ENCODE data around the gene RPS19BP1.
A peak's percentile ranks its signal among the peaks of the same experiment; 100 is the strongest.

The RPS19BP1 gene, protein sequence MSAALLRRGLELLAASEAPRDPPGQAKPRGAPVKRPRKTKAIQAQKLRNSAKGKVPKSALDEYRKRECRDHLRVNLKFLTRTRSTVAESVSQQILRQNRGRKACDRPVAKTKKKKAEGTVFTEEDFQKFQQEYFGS

DNA sequence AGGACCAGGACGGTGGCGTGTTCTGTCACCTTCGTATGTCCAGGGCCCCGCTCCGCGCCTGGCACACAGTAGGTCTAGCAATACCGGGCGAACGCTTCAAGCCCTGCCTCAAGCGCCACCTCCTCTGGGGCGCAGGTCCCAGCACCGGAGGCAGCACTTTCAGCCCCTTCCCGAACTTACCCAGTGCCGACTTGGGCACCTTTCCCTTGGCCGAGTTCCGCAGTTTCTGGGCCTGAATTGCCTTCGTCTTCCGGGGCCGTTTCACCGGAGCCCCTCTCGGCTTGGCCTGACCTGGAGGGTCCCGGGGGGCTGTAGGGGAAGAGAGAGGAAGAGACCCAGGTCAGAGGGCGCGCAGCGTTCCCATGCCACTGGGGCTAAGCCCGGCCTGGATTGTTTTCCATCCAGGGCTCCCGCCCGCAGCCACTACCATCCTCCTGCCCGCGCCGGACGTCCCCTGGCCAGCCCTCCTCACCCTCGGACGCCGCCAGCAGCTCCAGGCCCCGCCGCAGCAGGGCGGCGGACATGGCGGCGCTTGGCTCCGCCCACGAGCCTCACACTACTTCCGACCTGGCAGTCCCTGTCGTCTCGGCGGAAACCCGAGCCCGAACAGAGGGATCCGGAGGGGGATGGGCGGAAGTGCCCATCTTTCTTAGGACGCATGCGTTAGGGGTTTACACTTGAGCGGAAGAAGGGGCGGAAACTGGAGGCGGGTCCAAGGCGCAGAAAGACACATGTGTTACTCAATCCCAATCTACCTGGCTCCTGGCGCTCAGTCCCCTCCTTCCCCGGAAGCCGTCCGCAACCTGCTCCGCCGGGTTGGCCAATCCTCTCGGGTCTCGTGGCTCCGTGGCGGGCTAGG is at the start of gene RPS19BP1:
Gene RPS19BP1 (minus strand): TSS at position 534 of the 859 bp plus-strand sequence. CDS start 10 bp downstream, at position 524.
- DNase-seq (ENCODE audit: low spot score), result peak; percentile 99

DNA sequence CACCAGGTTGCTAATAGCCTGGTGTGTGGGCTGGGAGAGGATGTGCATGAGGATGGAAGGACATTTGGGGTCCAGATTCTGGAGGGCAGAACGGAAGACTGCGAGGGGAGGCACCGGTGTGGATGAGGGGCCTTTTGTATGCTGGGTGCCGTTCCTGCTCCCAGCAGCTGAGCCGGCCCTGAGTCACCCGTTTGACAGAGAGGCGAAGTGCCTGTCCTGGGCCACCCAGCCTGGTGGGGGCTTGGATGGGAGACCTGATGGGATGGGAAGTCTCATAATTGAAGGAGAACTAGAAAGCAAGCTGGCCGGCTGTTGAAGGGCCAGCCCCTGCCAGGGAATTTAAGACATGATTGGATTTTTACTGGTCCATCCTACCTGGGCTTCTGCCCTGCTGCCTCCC is 48.8 kb upstream of the RPS19BP1 start:
- DNase-seq (ENCODE audit: low spot score), result no peak

DNA sequence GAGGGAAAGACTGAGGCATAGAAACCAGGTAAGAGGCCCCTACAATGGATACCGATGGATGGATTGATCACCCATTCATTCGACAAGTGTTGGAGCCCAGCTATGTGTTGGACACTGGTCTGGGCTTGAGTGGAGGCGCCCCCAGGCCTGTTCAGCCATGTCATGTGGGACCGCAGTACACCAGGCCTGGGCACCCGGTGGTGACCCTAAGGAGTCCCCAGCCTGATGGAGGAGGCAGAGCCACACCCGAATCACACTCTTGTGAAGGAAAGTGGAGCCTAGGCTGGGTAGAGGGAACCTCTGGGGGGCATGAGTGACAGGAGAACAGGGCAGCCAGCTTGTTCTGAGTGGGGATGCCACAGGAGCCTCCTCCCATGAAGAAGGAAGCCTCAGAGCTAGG is 48.2 kb upstream of the RPS19BP1 start:
- DNase-seq (ENCODE audit: low spot score), result no peak

DNA sequence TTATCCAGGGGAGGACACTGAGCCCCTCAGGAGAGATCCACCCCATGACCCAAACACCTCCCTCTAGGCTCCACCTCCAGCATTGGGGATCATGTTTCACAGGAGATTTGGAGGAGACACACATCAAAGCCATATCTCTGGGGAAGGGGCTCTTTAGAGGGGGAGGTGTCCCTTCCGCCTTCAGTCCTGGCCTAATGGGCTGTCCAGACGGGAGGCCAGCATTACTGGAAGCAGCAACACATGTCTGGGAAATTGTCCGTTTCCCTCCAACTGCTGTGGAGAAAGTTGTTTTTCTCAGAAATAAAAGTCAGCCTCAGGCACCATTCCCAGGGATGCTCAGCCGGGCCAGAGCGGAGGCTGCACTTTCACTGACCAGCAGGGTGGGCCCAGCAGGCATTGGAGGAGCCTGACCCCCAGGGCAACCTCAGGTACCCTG is 47.5 kb upstream of the RPS19BP1 start:
- DNase-seq (ENCODE audit: low spot score), result no peak

DNA sequence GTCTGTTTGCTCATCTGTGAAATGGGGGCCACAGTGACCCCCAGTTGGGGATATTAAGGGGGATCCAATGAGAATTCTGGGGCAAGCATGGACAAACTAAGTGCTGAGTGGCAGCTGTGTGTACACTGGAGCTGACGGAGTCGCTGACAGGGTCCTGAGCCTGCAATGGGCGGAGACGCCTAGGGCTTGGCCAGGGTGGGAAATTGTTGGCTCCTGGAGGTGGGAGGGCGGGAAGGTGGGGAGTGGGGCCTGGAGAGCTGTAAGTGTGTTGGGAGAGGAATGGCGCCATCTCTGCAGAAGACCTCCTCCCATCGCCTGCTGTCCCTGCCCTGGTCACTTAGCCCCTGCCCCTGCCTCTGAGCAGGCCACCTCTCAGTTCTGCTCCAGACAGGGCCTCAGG is 45.4 kb upstream of the RPS19BP1 start:
- DNase-seq (ENCODE audit: low spot score), result no peak

DNA sequence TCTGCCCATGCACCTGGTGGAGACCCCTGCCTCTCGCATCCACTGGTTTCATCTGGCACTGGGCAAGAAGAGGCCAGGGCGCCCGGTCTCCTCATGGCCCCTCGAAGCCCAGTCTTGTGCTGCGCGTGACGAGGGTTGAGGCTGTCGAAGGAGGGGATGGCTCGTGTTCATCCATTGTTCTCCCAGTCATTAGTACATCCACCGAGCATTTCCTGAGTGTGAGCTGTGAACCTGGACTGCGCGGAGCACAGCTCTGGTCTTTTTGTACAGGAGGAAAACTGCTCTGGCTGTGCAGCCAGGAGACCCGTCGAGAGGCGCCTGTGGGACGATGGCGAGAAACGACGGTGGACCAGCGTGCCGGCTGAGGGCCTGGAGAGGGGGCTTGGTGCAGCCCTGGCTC is 44.8 kb upstream of the RPS19BP1 start:
- no peak for DNase-seq (ENCODE audit: low spot score)

DNA sequence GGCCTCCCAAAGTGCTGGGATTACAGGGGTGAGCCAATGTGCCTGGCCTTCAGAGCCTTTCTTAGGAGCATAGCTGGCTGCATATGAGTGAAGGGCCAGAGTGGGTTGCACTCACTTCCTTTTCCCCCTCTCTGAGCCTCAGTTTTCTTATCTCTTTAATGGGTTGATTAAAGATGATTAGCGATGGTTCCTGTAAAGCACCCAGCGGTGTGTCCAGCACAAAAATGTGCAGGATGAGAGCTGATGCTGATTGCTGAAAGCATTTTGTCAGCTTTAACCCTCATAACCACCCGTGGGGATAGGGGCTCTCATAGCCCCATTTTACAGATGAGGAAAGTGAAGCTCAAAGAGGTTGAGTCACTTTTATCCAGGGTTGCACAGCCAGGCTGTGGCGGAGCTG is 43.5 kb upstream of the RPS19BP1 start:
- no peak for DNase-seq (ENCODE audit: low spot score)

DNA sequence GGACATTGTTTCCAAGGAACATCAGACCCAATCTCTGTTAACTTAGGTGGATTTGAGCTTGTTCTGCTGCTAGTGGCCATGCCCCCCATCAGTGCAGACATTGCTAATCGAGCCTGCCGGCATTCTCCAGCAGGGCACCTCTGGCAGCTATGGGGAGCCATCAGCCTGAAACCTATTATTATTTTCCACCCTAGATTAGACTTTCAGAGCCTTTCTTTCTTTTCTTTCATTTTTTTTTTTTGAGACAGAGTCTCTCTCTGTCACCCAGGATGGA is 42.9 kb upstream of the RPS19BP1 start:
- no peak for DNase-seq (ENCODE audit: low spot score)

DNA sequence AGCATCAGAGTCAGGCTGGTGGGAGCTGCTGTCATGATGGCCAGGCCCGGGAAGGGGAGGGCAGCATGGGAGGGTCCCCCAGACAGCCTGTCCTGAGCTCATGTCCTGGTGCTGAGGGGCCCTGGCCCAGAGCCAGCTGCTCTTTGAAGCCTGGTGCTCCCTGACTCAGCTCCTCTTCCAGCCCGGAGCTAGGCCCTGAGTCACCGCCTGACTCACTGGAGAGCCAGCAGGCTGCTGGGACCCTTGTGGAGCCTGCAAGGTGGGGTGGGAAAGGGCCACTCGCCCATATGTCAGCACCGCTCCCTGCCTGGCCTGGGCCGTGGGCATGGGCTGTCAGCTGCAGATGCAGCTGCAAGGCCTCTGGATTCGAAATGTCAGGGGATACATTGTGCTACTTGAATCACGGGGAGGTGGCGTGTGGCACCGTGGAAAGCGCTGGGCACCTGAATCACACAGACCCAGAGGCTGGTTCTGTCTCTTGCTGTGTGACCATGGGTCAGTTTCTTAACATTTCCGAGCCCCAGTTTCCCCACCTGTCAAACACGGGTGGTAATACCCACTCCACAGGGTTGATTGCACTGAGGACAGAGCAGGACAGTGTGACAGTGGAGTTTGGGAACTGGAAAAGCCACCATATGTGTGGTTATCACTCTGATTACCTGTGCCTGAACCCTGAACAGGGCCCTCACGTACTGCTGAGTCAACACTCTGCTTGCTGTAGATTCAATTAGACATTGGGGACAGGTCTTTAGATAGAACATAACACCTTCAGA is 42.4 kb upstream of the RPS19BP1 start:
- DNase-seq (ENCODE audit: low spot score), result peak; percentile 85

DNA sequence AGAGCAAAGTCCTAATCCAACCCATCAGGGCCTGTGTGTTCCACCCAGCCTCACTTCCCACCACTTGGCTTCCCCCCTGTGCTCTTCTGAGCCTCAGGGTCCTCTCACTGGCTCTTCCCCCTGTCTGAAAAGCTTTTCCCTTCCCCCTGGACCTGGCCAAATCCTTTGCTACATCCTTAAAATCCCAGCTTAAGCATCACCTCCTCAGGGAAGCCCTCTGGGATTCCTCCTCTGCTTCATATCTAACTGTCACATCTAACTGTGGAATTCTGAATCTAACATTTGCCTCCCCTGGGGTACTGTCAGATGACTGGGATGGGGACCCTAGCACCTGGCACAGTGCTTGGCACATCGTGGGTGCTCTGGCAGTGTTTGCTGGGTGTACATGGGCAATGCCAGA is 39.0 kb upstream of the RPS19BP1 start:
- no peak for DNase-seq (ENCODE audit: low spot score)

DNA sequence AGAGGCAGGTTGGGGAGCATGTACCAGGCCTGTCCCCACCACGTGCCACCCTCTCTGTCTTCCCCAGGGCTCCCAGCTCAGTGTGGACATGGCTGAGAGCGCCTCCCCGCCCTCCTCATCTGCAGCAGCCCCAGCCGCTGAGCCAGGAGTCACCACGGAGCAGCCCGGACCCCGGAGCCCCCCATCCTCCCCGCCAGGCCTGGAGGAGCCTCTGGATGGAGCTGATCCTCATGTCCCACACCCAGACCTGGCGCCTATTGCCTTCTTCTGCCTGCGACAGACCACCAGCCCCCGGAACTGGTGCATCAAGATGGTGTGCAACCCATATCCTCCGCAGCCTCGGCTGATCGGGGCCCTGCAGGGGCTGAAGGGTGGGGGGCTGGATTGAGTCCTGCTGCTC is 38.1 kb upstream of the RPS19BP1 start, which contains the start of gene CACNA1I:
Gene CACNA1I (plus strand): TSS at position 89 of the 400 bp plus-strand sequence. CDS start 0 bp downstream, at position 89.
- no peak for DNase-seq (ENCODE audit: low spot score)

DNA sequence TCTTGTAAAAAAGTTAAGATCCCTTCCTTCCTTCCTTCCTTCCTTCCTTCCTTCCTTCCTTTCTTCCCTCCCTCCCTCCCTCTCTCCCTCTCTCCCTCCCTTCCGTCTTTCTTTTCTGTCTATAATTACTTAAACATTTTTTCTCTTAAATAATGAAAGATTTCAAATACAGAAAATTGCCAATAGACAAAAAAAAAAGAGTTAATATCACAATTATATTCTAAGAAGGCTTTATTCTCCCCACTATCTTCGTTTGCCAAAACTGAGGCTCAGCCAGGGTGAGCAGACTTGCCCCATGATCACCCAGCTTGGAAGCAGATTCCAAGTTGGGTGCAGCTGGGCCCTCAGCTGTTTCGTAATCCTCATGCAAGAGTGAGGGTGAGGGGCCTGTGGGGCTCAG is 37.7 kb upstream of the RPS19BP1 start:
- no peak for DNase-seq (ENCODE audit: low spot score)

DNA sequence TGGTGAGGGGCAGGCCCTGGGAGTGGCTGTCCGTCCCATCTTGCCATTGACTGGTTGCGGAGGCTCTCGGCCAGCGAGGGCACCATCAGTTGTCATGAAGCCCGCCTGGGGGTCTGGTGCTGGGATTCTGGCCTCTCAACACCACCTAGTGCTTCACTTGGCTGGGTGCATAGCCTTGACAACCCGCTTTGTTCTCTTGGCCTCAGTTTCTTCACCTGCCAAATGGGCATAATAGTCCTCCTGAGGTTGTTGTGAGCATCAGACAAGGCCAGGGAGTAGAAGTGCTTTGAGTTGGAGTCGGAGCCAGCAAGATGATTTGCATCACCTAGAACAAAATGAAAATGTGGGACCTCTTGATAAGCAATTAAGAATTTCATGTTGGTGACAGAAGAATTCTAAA is 36.5 kb upstream of the RPS19BP1 start:
- DNase-seq (ENCODE audit: low spot score), result no peak

DNA sequence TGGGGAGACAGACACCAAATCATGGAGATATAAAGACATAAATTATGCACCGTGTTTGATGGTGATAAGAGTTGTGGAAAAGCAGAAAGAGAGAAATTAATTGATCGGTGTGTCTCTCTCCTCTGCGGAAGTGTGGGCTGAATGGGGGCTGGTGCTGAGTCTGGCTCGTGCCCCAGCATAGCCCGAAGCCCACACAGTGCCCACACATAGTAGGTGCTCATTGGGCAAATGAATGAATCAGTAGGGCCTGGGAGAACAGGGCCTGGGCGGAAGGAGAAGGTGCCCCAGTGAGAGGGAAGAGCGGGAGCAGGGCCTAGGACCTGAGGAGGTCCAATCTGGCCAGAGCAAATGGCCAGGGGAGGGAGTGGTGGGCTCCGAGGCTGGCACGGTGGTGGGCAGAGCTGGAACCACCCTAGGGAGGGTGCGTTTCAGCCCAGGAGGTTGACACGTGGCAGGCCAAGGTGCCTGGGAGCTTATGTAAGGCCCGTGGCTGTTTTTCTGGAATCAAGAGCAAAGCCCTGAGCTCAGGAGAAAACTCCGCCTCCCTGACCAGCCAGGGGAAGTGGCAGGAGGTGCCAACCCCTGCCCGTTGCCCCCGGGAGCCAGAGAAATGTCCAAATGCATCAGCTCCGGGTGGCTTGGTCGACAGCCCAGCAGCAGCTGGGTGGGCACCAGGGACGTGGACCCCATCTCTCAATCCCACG is 35.9 kb upstream of the RPS19BP1 start:
- no peak for DNase-seq (ENCODE audit: low spot score)

DNA sequence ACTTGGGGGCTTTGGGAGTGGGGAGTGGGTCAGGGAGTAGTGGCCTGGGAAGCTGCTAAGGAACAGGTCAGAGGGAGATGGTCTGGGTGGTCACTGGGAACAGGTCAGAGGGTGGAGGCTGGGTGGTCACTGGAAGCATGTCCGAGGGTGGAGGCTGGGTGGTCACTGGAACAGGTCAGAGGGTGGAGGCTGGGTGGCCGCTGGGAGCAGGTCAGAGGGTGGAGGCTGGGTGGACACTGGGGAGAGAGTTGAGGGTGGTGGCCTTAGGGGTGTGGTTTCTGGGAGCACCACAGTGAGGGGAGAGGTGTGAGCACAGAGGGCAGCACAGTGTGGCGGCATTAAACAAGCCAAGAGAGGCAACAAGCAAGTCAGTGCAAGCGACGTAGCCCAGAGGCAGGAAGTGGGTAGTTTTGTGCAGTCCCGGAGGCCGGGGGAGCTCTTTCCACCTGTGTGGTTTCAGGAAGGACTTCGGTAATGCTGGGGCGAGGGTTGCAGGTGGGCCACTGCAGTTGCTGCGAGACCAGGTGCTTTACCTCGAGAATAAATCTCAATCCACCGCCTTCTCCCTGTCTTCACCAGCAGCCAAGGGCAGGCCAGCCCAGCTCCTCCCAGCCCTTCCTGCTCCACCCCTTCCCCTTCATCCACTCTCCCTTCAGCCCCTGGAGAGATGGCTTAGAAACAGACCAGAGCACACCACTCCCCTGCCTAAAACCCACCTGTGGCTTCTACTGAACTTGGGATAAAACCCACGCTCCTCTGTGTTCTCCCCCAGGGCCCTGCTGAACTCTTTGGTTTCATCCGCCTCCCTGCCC is 34.8 kb upstream of the RPS19BP1 start:
- DNase-seq (ENCODE audit: low spot score), result no peak

DNA sequence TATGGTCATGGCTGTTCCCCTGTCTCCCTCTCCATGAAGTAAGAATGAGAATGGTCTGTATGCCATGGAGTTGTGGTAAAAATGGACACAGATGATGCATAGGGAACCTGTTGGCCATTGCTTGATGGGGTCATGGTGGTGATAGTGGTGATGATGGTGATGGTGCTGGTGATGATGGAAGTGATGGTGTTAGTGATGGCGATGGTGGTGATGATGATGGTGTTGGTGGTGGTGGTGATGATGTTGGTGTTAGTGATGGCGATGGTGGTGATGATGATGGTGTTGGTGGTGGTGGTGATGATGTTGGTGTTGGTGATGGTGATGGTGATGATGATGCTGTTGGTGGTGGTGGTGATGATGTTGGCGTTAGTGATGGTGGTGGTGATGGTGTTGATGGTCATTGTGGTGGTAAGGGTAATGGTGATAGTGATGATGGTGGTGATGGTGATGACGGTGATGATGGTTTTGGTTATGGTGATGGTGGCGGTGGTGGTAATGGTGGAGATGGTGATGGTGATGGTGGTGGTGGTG is 32.9 kb upstream of the RPS19BP1 start:
- no peak for DNase-seq (ENCODE audit: low spot score)

DNA sequence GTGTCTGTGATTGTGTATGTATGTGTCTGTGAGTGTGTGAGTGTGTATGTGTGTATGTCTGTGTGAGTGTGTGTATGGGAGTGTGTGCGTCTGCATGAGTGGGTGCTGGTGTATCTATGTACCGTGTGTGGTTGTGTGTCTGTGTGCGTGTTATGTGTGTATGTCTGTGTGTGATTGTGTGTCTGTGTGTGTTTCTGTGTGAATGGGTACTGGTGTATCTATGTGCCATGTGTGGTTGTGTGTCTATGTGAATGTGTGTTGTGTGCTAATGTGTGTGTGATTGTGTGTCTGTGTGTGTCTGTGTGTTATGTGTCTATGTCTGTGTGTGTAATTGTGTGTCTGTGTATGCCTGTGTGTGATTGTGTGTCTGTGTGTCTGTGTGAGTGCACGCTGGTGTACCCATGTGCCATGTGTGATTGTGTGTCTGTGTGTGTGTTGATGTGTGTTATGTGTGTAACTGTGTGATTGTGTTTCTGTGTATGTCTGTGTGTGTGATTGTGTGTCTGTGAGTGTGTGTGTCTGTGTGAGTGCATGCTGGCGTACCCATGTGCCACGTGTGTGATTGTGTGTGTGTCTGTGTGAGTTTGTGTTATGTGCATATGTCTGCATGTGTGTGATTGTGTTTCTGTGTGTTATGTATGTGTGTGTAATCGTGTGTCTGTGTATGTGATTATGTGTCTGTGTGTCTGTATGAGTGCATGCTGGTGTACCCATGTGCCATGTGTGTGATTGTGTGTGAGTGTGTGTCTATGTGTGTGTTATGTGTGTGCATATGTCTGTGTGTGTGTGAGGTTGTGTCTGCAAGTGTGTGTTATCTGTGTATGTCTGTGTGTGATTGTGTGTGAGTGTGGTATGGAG is 31.3 kb upstream of the RPS19BP1 start:
- DNase-seq (ENCODE audit: low spot score), result no peak

DNA sequence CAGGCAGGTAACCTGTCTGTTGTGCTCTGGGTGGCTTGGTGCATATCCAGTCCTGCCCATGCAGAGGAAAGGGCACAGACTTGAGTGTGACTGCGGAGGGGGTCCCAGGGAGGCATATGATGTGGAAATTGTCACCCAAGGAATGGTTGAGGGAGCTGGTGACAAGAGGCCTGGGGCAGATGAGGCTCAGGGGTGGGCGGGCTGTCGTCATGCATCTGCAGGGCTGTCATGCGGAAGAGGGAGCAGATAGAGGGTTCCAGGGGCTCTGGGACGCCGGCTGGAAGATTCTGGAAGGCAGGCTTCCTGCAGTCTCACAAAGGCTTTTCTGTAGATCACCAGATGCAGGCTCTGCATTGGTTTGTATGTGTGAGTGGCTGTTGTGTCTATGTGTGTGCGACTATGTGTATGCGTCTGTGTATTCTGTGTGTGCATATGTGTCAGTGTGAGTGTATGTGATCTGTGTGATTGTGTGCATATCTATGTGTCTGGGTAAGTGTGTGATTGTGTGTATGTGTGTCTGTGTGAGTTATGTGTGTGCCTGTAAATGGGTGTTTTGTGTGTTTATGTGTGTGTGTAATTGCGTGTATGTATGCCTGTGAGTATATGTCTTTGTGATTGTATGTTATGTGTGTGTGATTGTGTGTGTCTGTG is 30.4 kb upstream of the RPS19BP1 start:
- DNase-seq (ENCODE audit: low spot score), result no peak

DNA sequence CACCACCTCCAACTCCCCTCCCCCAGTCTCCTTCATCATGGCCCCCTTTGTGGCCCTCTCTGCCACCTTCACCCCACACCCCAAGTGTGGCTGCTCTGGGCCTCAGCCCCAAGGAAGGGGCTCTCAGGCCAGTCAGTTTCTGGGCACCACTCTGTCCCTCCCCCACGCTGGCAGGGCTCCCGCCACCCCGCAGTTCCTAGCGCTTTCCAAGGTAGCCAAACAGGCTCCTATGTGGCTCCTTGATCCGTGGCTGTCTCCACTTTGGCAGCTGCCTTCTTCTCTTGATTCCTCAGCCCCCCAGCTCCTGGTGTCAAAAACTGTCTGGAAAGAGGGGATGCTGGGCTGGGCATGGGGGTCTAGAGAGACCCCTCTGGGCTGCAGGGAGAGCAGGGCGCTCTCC is 27.6 kb upstream of the RPS19BP1 start:
- no peak for DNase-seq (ENCODE audit: low spot score)

Data from RKO (cell line).